Endothelial cell of umbilical vein (primary cell): ENCODE measurements around the gene CTLA4. TPM values are rescaled to one million over a fixed set of nuclear protein-coding genes. Genes with fewer than 3 reads are reported as not detected.

Experiments
- BruUV-seq: library from RNA; stranded (reverse); fragments of 400-500 nt; replicated peaks from 2 replicates; lab custom pipeline; 2021; lab: Mats Ljungman, UMichigan
- CTCF ChIA-PET: fragments of 300-600, 350-600 bp; sonication (Branson Sonifier 250); formaldehyde crosslinking; loops from one replicate; lab custom pipeline; 2021; ENCODE audit warnings: antibody characterized with exemption, inconsistent platforms; lab: Charles Lee
- POLR2A ChIA-PET: fragments of 300-600, 350-600 bp; sonication (Branson Sonifier 250); formaldehyde crosslinking; loops from one replicate; lab custom pipeline; 2021; ENCODE audit warnings: antibody characterized with exemption, inconsistent platforms; lab: Charles Lee
- DNase-seq: peaks from one replicate; pipeline ENCODE4 v3.0.0-alpha.2; 2011; ENCODE audit warnings: low read depth, low spot score
- FAIRE-seq: peaks from 2 replicates; lab custom pipeline; 2011; peaks lifted over from hg19 to GRCh38; lab: Jason Lieb, UNC
- H2AFZ ChIP-seq: 2 replicates; pipeline ENCODE4 v1.6.0; 2012; ENCODE audit warnings: low read depth, low read length, control low read depth, inconsistent platforms
- H3K27ac ChIP-seq: 2 replicates; pipeline ENCODE4 v1.5.1; 2011; ENCODE audit warnings: low read depth, mild to moderate bottlenecking, control low read depth, low read length, moderate library complexity; ENCODE audit not compliant: insufficient read depth
- H3K27me3 ChIP-seq, 2 experiments: 2 replicates each; pipeline versions ENCODE4 v1.6.0 to v1.6.1; 2011; ENCODE audit warnings: low read length in 2 of 2, mixed read lengths in 1 of 2; ENCODE audit not compliant: control insufficient read depth in 2 of 2, insufficient read depth in 2 of 2
- H3K36me3 ChIP-seq, 2 experiments: 2 replicates in 1 of 2; 3 replicates in 1 of 2; pipeline ENCODE4 v1.5.1; 2011; ENCODE audit warnings: low read length in 2 of 2, mild to moderate bottlenecking in 1 of 2, moderate library complexity in 1 of 2; ENCODE audit not compliant: control insufficient read depth in 2 of 2, insufficient read depth in 2 of 2; ENCODE audit errors: extremely low read depth in 1 of 2
- H3K4me1 ChIP-seq: 3 replicates; pipeline ENCODE4 v1.5.1; 2011; ENCODE audit warnings: mild to moderate bottlenecking, low read length; ENCODE audit not compliant: control insufficient read depth, insufficient read depth; ENCODE audit errors: extremely low read depth
- H3K4me2 ChIP-seq: 2 replicates; pipeline ENCODE4 v1.6.1; 2011; ENCODE audit warnings: low read length, control low read depth, mixed read lengths; ENCODE audit not compliant: insufficient read depth
- H3K4me3 ChIP-seq, 3 experiments: fragments of 200-600 bp in 1 of 3; sonication (generic), shearing (Covaris generic) in 1 of 3; replicated peaks in 1 of 3; 2 replicates each; pipeline ENCODE4 v1.5.1; 2011 to 2016; ENCODE audit warnings: control low read depth in 3 of 3, low read length in 3 of 3, mild to moderate bottlenecking in 2 of 3, inconsistent platforms in 1 of 3, low read depth in 1 of 3, moderate library complexity in 1 of 3; ENCODE audit not compliant: insufficient read depth in 1 of 3
- H3K79me2 ChIP-seq: 2 replicates; pipeline ENCODE4 v1.6.0; 2012; ENCODE audit warnings: low read length, inconsistent platforms; ENCODE audit not compliant: control insufficient read depth, insufficient read depth
- H3K9ac ChIP-seq: replicated peaks from 2 replicates; pipeline ENCODE3; 2011; ENCODE audit warnings: low read length, control low read depth; ENCODE audit not compliant: insufficient read depth; ENCODE audit errors: extremely low read depth
- H3K9me1 ChIP-seq: replicated peaks from 3 replicates; pipeline ENCODE4 v1.6.0; 2011; ENCODE audit warnings: mild to moderate bottlenecking, low read length; ENCODE audit not compliant: control insufficient read depth, insufficient read depth; ENCODE audit errors: extremely low read depth
- H3K9me3 ChIP-seq: replicated peaks from 2 replicates; pipeline ENCODE4 v1.5.1; 2012; ENCODE audit warnings: low read length, inconsistent platforms; ENCODE audit not compliant: control insufficient read depth, insufficient read depth
- H4K20me1 ChIP-seq: replicated peaks from 2 replicates; pipeline ENCODE3; 2011; ENCODE audit warnings: mild to moderate bottlenecking, low read length; ENCODE audit not compliant: control insufficient read depth, insufficient read depth; ENCODE audit errors: extremely low read depth
- CTCF ChIP-seq, 2 donors: IDR thresholded peaks; 1 replicate in 1 of 2; 2 replicates in 1 of 2; pipeline ENCODE4 v1.5.1; 2011; ENCODE audit warnings: low read length in 2 of 2, mild to moderate bottlenecking in 2 of 2, moderate library complexity in 2 of 2, control low read depth in 1 of 2, inconsistent platforms in 1 of 2, low read depth in 1 of 2; ENCODE audit not compliant: insufficient read depth in 1 of 2; ENCODE audit errors: extremely low read depth in 1 of 2
- EZH2 ChIP-seq: IDR thresholded peaks from 2 replicates; pipeline ENCODE4 v1.6.1; 2012; ENCODE audit warnings: borderline replicate concordance, low read depth, mild to moderate bottlenecking, moderate library complexity, low read length, inconsistent platforms; ENCODE audit not compliant: severe bottlenecking
- FOS ChIP-seq: IDR thresholded peaks from 2 replicates; pipeline ENCODE4 v1.6.1; 2011; ENCODE audit warnings: mild to moderate bottlenecking, low read length, moderate library complexity, borderline replicate concordance; ENCODE audit not compliant: insufficient read depth
- GATA2 ChIP-seq: IDR thresholded peaks from 2 replicates; pipeline ENCODE4 v1.7.0; 2011; ENCODE audit warnings: low read depth, mild to moderate bottlenecking, moderate library complexity, mixed read lengths, low read length; ENCODE audit not compliant: insufficient read length, insufficient read depth
- JUN ChIP-seq: IDR thresholded peaks from 2 replicates; pipeline ENCODE4 v1.6.1; 2011; ENCODE audit warnings: borderline replicate concordance, low read depth; ENCODE audit not compliant: insufficient read length, insufficient read depth
- MAX ChIP-seq: IDR thresholded peaks from 2 replicates; pipeline ENCODE4 v1.6.1; 2011; ENCODE audit not compliant: insufficient read depth, insufficient read length
- MYC ChIP-seq: IDR thresholded peaks from one replicate; pipeline ENCODE4 v1.6.1; 2011; ENCODE audit warnings: mild to moderate bottlenecking, low read depth, low read length
- POLR2A ChIP-seq: IDR thresholded peaks from 2 replicates; pipeline ENCODE4 v1.6.1; 2012; ENCODE audit warnings: low read depth, mild to moderate bottlenecking, control low read depth, low read length
- POLR2AphosphoS5 ChIP-seq: IDR thresholded peaks from 2 replicates; pipeline ENCODE4 v1.6.1; 2012; ENCODE audit warnings: low read depth, mild to moderate bottlenecking, control low read depth, low read length, moderate library complexity; ENCODE audit not compliant: insufficient read depth
- dilution Hi-C: fragments of 300-500 bp; cut with MboI; formaldehyde crosslinking; loops from one replicate; pipeline ENCODE4 v1.15.0; 2019; ENCODE audit warnings: low sequenced_read_pairs; ENCODE audit not compliant: extremely low pct_ligation_motif_present
- intact Hi-C: fragments of 100-400 bp; cut with micrococcal nuclease; formaldehyde crosslinking; loops from one replicate; pipeline ENCODE4 v1.10.0; 2022
- polyA plus RNA-seq, 4 experiments: library from polyadenylated mRNA; depleted of rRNA in 3 of 4; stranded (reverse) in 3 of 4; unstranded in 1 of 4; fragments of >200 nt; gene quantifications; 2 replicates each; pipeline versions ENCODE4 v1.2.1 to v1.2.3, GENCODE V29; 2011 to 2012; ENCODE audit warnings: missing spikeins in 1 of 4
- total RNA-seq: library from RNA; stranded (reverse); gene quantifications from 2 replicates; pipeline ENCODE4 v1.2.3, GENCODE V29; 2021

The CTLA4 gene
- total and polyA plus RNA-seq, 2 donors (not counting 3 experiments of a cell fraction or from before 2014, with no cell fraction given), result not detected

GRCh38 chr2:203898657-203899056 lies 31.1 kb downstream of the CTLA4 start:
- H3K36me3 ChIP-seq, result no peaks in the 10 kb centered on the region
- no peaks in the 10 kb centered on the region for H3K9me1 ChIP-seq
- CTCF ChIA-PET, result interaction anchor here (2.8 kb wide), 1 partner anchor 11 kb away, joined by 9 read pairs; no protein-coding TSS in a partner anchor
- dilution Hi-C loops, result no loop called here
- H3K9ac ChIP-seq, result no peak overlapping the region
- DNase-seq, result no peak
- no peak overlapping the region for H3K27ac ChIP-seq
- TF ChIP-seq MYC, result no peak
- no peak for TF ChIP-seq JUN
- no peak for TF ChIP-seq EZH2
- no peak for TF ChIP-seq POLR2A
- no peak for TF ChIP-seq POLR2AphosphoS5
- TF ChIP-seq GATA2, result no peak
- no peak for TF ChIP-seq CTCF (IDR thresholded peaks at IDR 0.05; ENCODE audit: extremely low read depth in 1 of 2, insufficient read depth in 1 of 2, low read depth in 1 of 2, low read length in 2 of 2)
- TF ChIP-seq MAX, result no peak
- TF ChIP-seq FOS, result no peak
- H3K9me3 ChIP-seq, result no peaks in the 10 kb centered on the region
- no TSS peak for BruUV-seq
- H3K4me3 ChIP-seq, result no peak overlapping the region
- no peak overlapping the region for H2AFZ ChIP-seq
- H4K20me1 ChIP-seq, result no peaks in the 10 kb centered on the region
- FAIRE-seq, result no peak
- no peaks in the 10 kb centered on the region for H3K79me2 ChIP-seq
- no peak overlapping the region for H3K4me2 ChIP-seq
- H3K27me3 ChIP-seq, result peaks cover 6 to 9% of the 10 kb centered on the region in 2 experiments
- POLR2A ChIA-PET, result no interaction called here
- intact Hi-C loops, result no loop called here
- H3K4me1 ChIP-seq, result no peaks in the 10 kb centered on the region
